Measurements from ENCODE around the gene MYO7A.

MYO7A gene

GRCh38 chr11:77167791-77168190, 39.7 kb downstream of the MYO7A start:
- DNase-seq = no peak

- no peak for DNase-seq
Measured at GRCh38 chr11:77170107-77170506, 42.1 kb downstream of the MYO7A start.

- no peak for DNase-seq
Measured at GRCh38 chr11:77171254-77171653, 43.2 kb downstream of the MYO7A start.

- DNase-seq = no peak
Measured at GRCh38 chr11:77171885-77172665, 44.0 kb downstream of the MYO7A start.

GRCh38 chr11:77172666-77172982, 44.6 kb downstream of the MYO7A start:
- no peak for DNase-seq

GRCh38 chr11:77173494-77173893, 45.4 kb downstream of the MYO7A start:
- DNase-seq = no peak

GRCh38 chr11:77174559-77174958, 46.5 kb downstream of the MYO7A start:
- DNase-seq = peak; percentile 75

- no peak for DNase-seq
Measured at GRCh38 chr11:77175021-77175842, 47.2 kb downstream of the MYO7A start.

- peak; percentile 56 for DNase-seq
Measured at GRCh38 chr11:77175869-77176539, 48.0 kb downstream of the MYO7A start.

GRCh38 chr11:77176996-77177395, 49.0 kb downstream of the MYO7A start:
- no peak for DNase-seq

GRCh38 chr11:77178150-77178549, 50.1 kb downstream of the MYO7A start:
- no peak for DNase-seq

- DNase-seq = no peak
Measured at GRCh38 chr11:77179048-77179447, 51.0 kb downstream of the MYO7A start.

- DNase-seq = no peak
Measured at GRCh38 chr11:77179681-77180080, 51.6 kb downstream of the MYO7A start.

- DNase-seq = no peak
Measured at GRCh38 chr11:77180346-77180745, 52.3 kb downstream of the MYO7A start.

GRCh38 chr11:77181226-77181625, 53.2 kb downstream of the MYO7A start:
- DNase-seq = no peak

GRCh38 chr11:77181799-77182541, 53.9 kb downstream of the MYO7A start:
- no peak for DNase-seq

- DNase-seq = no peak
Measured at GRCh38 chr11:77182542-77183430, 54.7 kb downstream of the MYO7A start.

- no peak for DNase-seq
Measured at GRCh38 chr11:77183431-77183984, 55.5 kb downstream of the MYO7A start.

- no peak for DNase-seq
Measured at GRCh38 chr11:77184136-77184860, 56.3 kb downstream of the MYO7A start.

GRCh38 chr11:77186302-77186701, 58.3 kb downstream of the MYO7A start:
- DNase-seq = no peak
